H1 (cell line): ENCODE measurements around the gene PTPN18. TPM values are rescaled to one million over a fixed set of nuclear protein-coding genes. Genes with fewer than 3 reads are reported as not detected.

Experiments
- CTCF ChIA-PET: fragments of 300-600 bp; sonication (Branson Sonifier 250); formaldehyde crosslinking; loops from one replicate; lab custom pipeline; 2021; ENCODE audit not compliant: partially characterized antibody; lab: Charles Lee
- POLR2A ChIA-PET: fragments of 300-600 bp; sonication (Branson Sonifier 250); formaldehyde crosslinking; loops from one replicate; lab custom pipeline; 2021; ENCODE audit warnings: inconsistent platforms; ENCODE audit not compliant: partially characterized antibody; lab: Charles Lee
- DNase-seq, 2 experiments: peaks; one replicate each; pipeline versions ENCODE4 v3.0.0 to v3.0.0-alpha.2; 2010 to 2022; ENCODE audit warnings: low spot score in 2 of 2, low read depth in 1 of 2, mixed read lengths in 1 of 2
- FAIRE-seq: peaks from 2 replicates; lab custom pipeline; 2011; peaks lifted over from hg19 to GRCh38; lab: Jason Lieb, UNC
- H2AFZ ChIP-seq: 2 replicates; pipeline ENCODE4 v1.8.1; 2012; ENCODE audit warnings: low read length, inconsistent platforms
- H2AK5ac ChIP-seq: 2 replicates; pipeline ENCODE4 v1.6.1; 2013; ENCODE audit warnings: low read depth, low read length
- H2BK120ac ChIP-seq: replicated peaks from 2 replicates; pipeline ENCODE3; 2013; ENCODE audit warnings: low read depth, low read length, inconsistent platforms
- H2BK12ac ChIP-seq: 2 replicates; pipeline ENCODE4 v1.6.1; 2013; ENCODE audit warnings: low read depth, low read length
- H2BK15ac ChIP-seq: 2 replicates; pipeline ENCODE4 v1.6.1; 2013; ENCODE audit warnings: low read length
- H2BK20ac ChIP-seq: 2 replicates; pipeline ENCODE4 v1.6.1; 2013; ENCODE audit warnings: low read length
- H2BK5ac ChIP-seq: 2 replicates; pipeline ENCODE4 v1.6.1; 2013; ENCODE audit warnings: low read depth, low read length
- H3K14ac ChIP-seq: 2 replicates; pipeline ENCODE4 v1.6.1; 2013; ENCODE audit warnings: inconsistent platforms; ENCODE audit not compliant: insufficient read length
- H3K18ac ChIP-seq: 2 replicates; pipeline ENCODE4 v1.6.1; 2013; ENCODE audit warnings: low read length; ENCODE audit errors: extremely low read depth
- H3K23ac ChIP-seq: 2 replicates; pipeline ENCODE4 v1.6.1; 2013; ENCODE audit warnings: inconsistent platforms; ENCODE audit not compliant: insufficient read length
- H3K23me2 ChIP-seq: 2 replicates; pipeline ENCODE4 v1.6.1; 2013; ENCODE audit warnings: low read depth, low read length
- H3K27ac ChIP-seq: 2 replicates; pipeline ENCODE4 v1.6.1; 2011; ENCODE audit warnings: low read depth, low read length, inconsistent platforms
- H3K27me3 ChIP-seq, 4 experiments: replicated peaks in 1 of 4; 1 replicate in 1 of 4; 2 replicates in 3 of 4; pipeline versions ENCODE4 v1.6.1 to v1.8.1; 2011 to 2013; ENCODE audit warnings: low read length in 3 of 4, mild to moderate bottlenecking in 3 of 4, inconsistent platforms in 2 of 4, mixed read lengths in 2 of 4, moderate library complexity in 1 of 4; ENCODE audit not compliant: control insufficient read depth in 3 of 4, insufficient read depth in 3 of 4; ENCODE audit errors: extremely low read depth in 1 of 4
- H3K36me3 ChIP-seq, 4 experiments: 2 replicates each; pipeline versions ENCODE4 v1.6.1 to v1.8.1; 2011 to 2013; ENCODE audit warnings: mild to moderate bottlenecking in 4 of 4, low read length in 3 of 4, moderate library complexity in 2 of 4, control low read depth in 1 of 4, inconsistent platforms in 1 of 4; ENCODE audit not compliant: insufficient read depth in 4 of 4, control insufficient read depth in 2 of 4
- H3K4ac ChIP-seq: replicated peaks from 2 replicates; pipeline ENCODE3; 2013; ENCODE audit warnings: low read length, low read depth, mixed read lengths, inconsistent platforms; ENCODE audit not compliant: insufficient read length
- H3K4me1 ChIP-seq, 4 experiments: replicated peaks in 1 of 4; 1 replicate in 1 of 4; 2 replicates in 3 of 4; pipeline versions ENCODE4 v1.6.1 to v1.8.1; 2011 to 2013; ENCODE audit warnings: low read length in 3 of 4, inconsistent platforms in 2 of 4, mixed read lengths in 1 of 4; ENCODE audit not compliant: insufficient read depth in 4 of 4, control insufficient read depth in 3 of 4
- H3K4me2 ChIP-seq, 2 experiments: 2 replicates each; pipeline versions ENCODE4 v1.6.1 to v1.8.1; 2011 to 2013; ENCODE audit warnings: low read depth in 2 of 2, low read length in 2 of 2, control low read depth in 1 of 2, inconsistent platforms in 1 of 2, mild to moderate bottlenecking in 1 of 2; ENCODE audit not compliant: insufficient read depth in 1 of 2
- H3K4me3 ChIP-seq, 4 experiments: fragments of 200-600, 300-600 bp in 1 of 4; sonication (generic), shearing (Covaris generic), sonication (Bioruptor Twin) in 1 of 4; 2 replicates each; pipeline versions ENCODE4 v1.5.1 to v1.8.1; 2011 to 2016; ENCODE audit warnings: low read length in 4 of 4, low read depth in 3 of 4, control low read depth in 2 of 4, inconsistent platforms in 2 of 4, mild to moderate bottlenecking in 2 of 4, mixed read lengths in 1 of 4, moderate library complexity in 1 of 4; ENCODE audit not compliant: insufficient read depth in 2 of 4; ENCODE audit errors: extremely low read depth in 1 of 4
- H3K56ac ChIP-seq: replicated peaks from 2 replicates; pipeline ENCODE3; 2013; ENCODE audit warnings: low read depth, mild to moderate bottlenecking, mixed read lengths, low read length, inconsistent platforms; ENCODE audit not compliant: insufficient read length
- H3K79me1 ChIP-seq: 2 replicates; pipeline ENCODE4 v1.6.1; 2013; ENCODE audit warnings: low read depth, low read length, control low read depth
- H3K79me2 ChIP-seq, 2 experiments: 2 replicates each; pipeline versions ENCODE4 v1.6.1 to v1.8.1; 2012 to 2013; ENCODE audit warnings: low read length in 2 of 2, mild to moderate bottlenecking in 2 of 2, inconsistent platforms in 1 of 2; ENCODE audit not compliant: insufficient read depth in 2 of 2, control insufficient read depth in 1 of 2
- H3K9ac ChIP-seq, 4 experiments: replicated peaks in 1 of 4; 1 replicate in 1 of 4; 2 replicates in 3 of 4; pipeline versions ENCODE4 v1.6.1 to v1.8.1; 2011 to 2013; ENCODE audit warnings: low read depth in 3 of 4, low read length in 3 of 4, control low read depth in 2 of 4, mild to moderate bottlenecking in 2 of 4, moderate library complexity in 2 of 4, inconsistent platforms in 1 of 4; ENCODE audit errors: extremely low read depth in 1 of 4
- H3K9me3 ChIP-seq, 2 experiments: 2 replicates each; pipeline versions ENCODE4 v1.6.1 to v1.8.1; 2012 to 2013; ENCODE audit warnings: mild to moderate bottlenecking in 2 of 2, moderate library complexity in 2 of 2, control low read depth in 1 of 2, inconsistent platforms in 1 of 2, low read depth in 1 of 2, low read length in 1 of 2, mixed read lengths in 1 of 2; ENCODE audit not compliant: insufficient read depth in 2 of 2
- H4K20me1 ChIP-seq, 2 experiments: replicated peaks in 1 of 2; 2 replicates each; pipeline versions ENCODE3 to v1.8.1; 2011 to 2013; ENCODE audit warnings: inconsistent platforms in 2 of 2, low read length in 2 of 2, mild to moderate bottlenecking in 1 of 2; ENCODE audit not compliant: insufficient read depth in 2 of 2, control insufficient read depth in 1 of 2
- H4K5ac ChIP-seq: 2 replicates; pipeline ENCODE4 v1.6.1; 2013; ENCODE audit warnings: low read length, low read depth, mixed read lengths, inconsistent platforms; ENCODE audit not compliant: insufficient read length
- H4K8ac ChIP-seq: 2 replicates; pipeline ENCODE4 v1.8.0; 2013; ENCODE audit warnings: mild to moderate bottlenecking, moderate library complexity, low read length, inconsistent platforms; ENCODE audit not compliant: insufficient read depth; ENCODE audit errors: extremely low read depth
- H4K91ac ChIP-seq: replicated peaks from 2 replicates; pipeline ENCODE3; 2013; ENCODE audit warnings: low read length, mixed read lengths, inconsistent platforms; ENCODE audit not compliant: insufficient read length
- CHD2 ChIP-seq: IDR thresholded peaks from 2 replicates; pipeline ENCODE4 v1.6.1; 2012; ENCODE audit warnings: low read length, improper control_type of control experiment
- CTBP2 ChIP-seq: IDR thresholded peaks from 2 replicates; pipeline ENCODE4 v1.7.0; 2011; ENCODE audit warnings: borderline replicate concordance, mild to moderate bottlenecking, moderate library complexity, mixed read lengths, low read length; ENCODE audit not compliant: insufficient read depth, insufficient read length
- GABPA ChIP-seq: IDR thresholded peaks from 2 replicates; pipeline ENCODE4 v1.6.1; 2011; ENCODE audit warnings: mild to moderate bottlenecking, low read length, moderate library complexity, borderline replicate concordance; ENCODE audit not compliant: insufficient read depth
- KDM1A ChIP-seq: fragments of 200-600, 300-600 bp; sonication (generic); IDR thresholded peaks from 2 replicates; pipeline ENCODE4 v1.7.1; 2016; ENCODE audit warnings: mild to moderate bottlenecking, low read length, borderline replicate concordance
- NRF1 ChIP-seq: IDR thresholded peaks from 2 replicates; pipeline ENCODE4 v1.6.1; 2011; ENCODE audit warnings: mild to moderate bottlenecking, low read depth, low read length, improper control_type of control experiment
- POLR2A ChIP-seq, 2 experiments: IDR thresholded peaks; 1 replicate in 1 of 2; 2 replicates in 1 of 2; pipeline ENCODE4 v1.6.1; 2011; ENCODE audit warnings: low read depth in 2 of 2, low read length in 2 of 2, mild to moderate bottlenecking in 2 of 2; ENCODE audit errors: control extremely low read depth in 1 of 2
- RBBP5 ChIP-seq: IDR thresholded peaks from 2 replicates; pipeline ENCODE4 v1.7.1; 2012; ENCODE audit warnings: low read depth, mild to moderate bottlenecking, inconsistent platforms, low read length, moderate library complexity, borderline replicate concordance
- SIX5 ChIP-seq: IDR thresholded peaks from 2 replicates; pipeline ENCODE4 v1.6.1; 2011; ENCODE audit warnings: mild to moderate bottlenecking, low read depth, low read length
- SP1 ChIP-seq: IDR thresholded peaks from 2 replicates; pipeline ENCODE4 v1.6.1; 2011; ENCODE audit warnings: low read depth, low read length
- TAF1 ChIP-seq: IDR thresholded peaks from 2 replicates; pipeline ENCODE4 v1.6.1; 2011; ENCODE audit warnings: mild to moderate bottlenecking, low read depth, low read length
- TAF7 ChIP-seq: optimal IDR thresholded peaks from 2 replicates; pipeline ENCODE3; 2011; ENCODE audit warnings: low read depth, mild to moderate bottlenecking, inconsistent platforms, low read length, moderate library complexity, borderline replicate concordance
- TBP ChIP-seq: IDR thresholded peaks from 2 replicates; pipeline ENCODE4 v1.6.1; 2011; ENCODE audit warnings: low read depth, low read length, improper control_type of control experiment
- TEAD4 ChIP-seq: IDR thresholded peaks from 2 replicates; pipeline ENCODE4 v1.6.1; 2012; ENCODE audit warnings: low read depth, low read length, inconsistent platforms, mixed read lengths
- WGBS, 2 experiments: shearing (Covaris generic) in 1 of 2; methylation state at CpG; one replicate each; pipeline versions ENCODE4 v1.1.6 to v1.1.7; 2013 to 2015; ENCODE audit warnings: low lambda C conversion rate in 2 of 2, mixed read lengths in 2 of 2, inconsistent platforms in 1 of 2, low coverage in 1 of 2, missing lambda C conversion rate in 1 of 2; ENCODE audit not compliant: insufficient replicate concordance in 2 of 2, insufficient coverage in 1 of 2, insufficient read length in 1 of 2; ENCODE audit errors: extremely low coverage in 1 of 2, missing lambda C conversion rate in 1 of 2; 5-methylcytosine and 5-hydroxymethylcytosine counted together
- polyA plus RNA-seq, 7 experiments: library from polyadenylated mRNA; depleted of rRNA in 3 of 7; stranded (reverse) in 5 of 7; unstranded in 2 of 7; fragments of >200 nt in 5 of 7; fragments of 200-250 nt in 2 of 7; gene quantifications; 1 replicate in 5 of 7; 2 replicates in 1 of 7; 4 replicates in 1 of 7; pipeline versions ENCODE4 v1.2.1 to v1.2.3, GENCODE V29; 2011 to 2013; ENCODE audit warnings: missing spikeins in 2 of 7, mixed read lengths in 2 of 7
- total RNA-seq: library from RNA; stranded (reverse); fragmentation: NEBNext Ultra II Directional; extraction: Animal tissue kit (Norgen Biotek cat#: 25700); gene quantifications from 2 replicates; pipeline ENCODE4 v1.2.1, GENCODE V29; 2021

The PTPN18 gene
- total and polyA plus RNA-seq, 2 of the 8 experiments (the other 6 are each of a cell fraction or from before 2014, with no cell fraction given) = 13.2 to 14.7 TPM

GRCh38 chr2:130342020-130342532 lies 13.8 kb upstream of the PTPN18 start:
- no peak overlapping the region for H2BK20ac ChIP-seq
- H4K5ac ChIP-seq = peak overlapping the region; percentile 20
- H4K8ac ChIP-seq = peak overlapping the region; percentile 66; the same call in 1 of the 2 replicates
- peak overlapping the region; percentile 77 to 93 (median 84) for H3K4me3 ChIP-seq
- peak; percentile 85 to 88 for DNase-seq
- H3K9me3 ChIP-seq = no peaks in the 10 kb centered on the region
- peak overlapping the region; percentile 91 for H2AFZ ChIP-seq
- peaks cover 1 to 14% of the 10 kb centered on the region in 2 experiments for H4K20me1 ChIP-seq
- peak overlapping the region; percentile 59 for H4K91ac ChIP-seq
- no peaks in the 10 kb centered on the region for H3K23me2 ChIP-seq
- H2BK5ac ChIP-seq = peak overlapping the region; percentile 38; the same call in 1 of the 2 replicates
- peak overlapping the region; percentile 72; the same call in 1 of the 2 replicates for H2BK15ac ChIP-seq
- H3K79me1 ChIP-seq = peaks cover 9% of the 10 kb centered on the region
- peak overlapping the region; percentile 65 for H3K56ac ChIP-seq
- H3K27ac ChIP-seq = peak overlapping the region; percentile 84
- peak overlapping the region; percentile 62 to 89 for H3K4me2 ChIP-seq
- peak; percentile 50 for FAIRE-seq
- H3K36me3 ChIP-seq = peaks cover 13 to 29% (median 27%) of the 10 kb centered on the region in 4 experiments
- peak overlapping the region; percentile 84 for H3K18ac ChIP-seq
- no peaks in the 10 kb centered on the region for H3K27me3 ChIP-seq
- H2BK12ac ChIP-seq = no peak overlapping the region
- no peak overlapping the region for H3K4ac ChIP-seq
- peaks cover 0 to 15% of the 10 kb centered on the region in 2 experiments; a peak in 2 of 4 replicates for H3K79me2 ChIP-seq
- H3K23ac ChIP-seq = no peak overlapping the region
- no peak overlapping the region for H3K14ac ChIP-seq
- H2AK5ac ChIP-seq = no peak overlapping the region
- no peak overlapping the region for H2BK120ac ChIP-seq
- ChIA-PET CTCF (interaction anchor here (0.6 to 3.4 kb wide), 6 partner anchors 9 to 46 kb away, joined by 3 to 28 read pairs (median 8); no protein-coding TSS in a partner anchor), POLR2A (interaction anchor here (0.8 to 4.2 kb wide), 10 partner anchors 9 to 614 kb away, joined by 3 to 72 read pairs (median 7); partner anchors contain the start of genes PTPN18 and SMPD4)
- H3K9ac ChIP-seq = peak overlapping the region; percentile 77 to 94 (median 81)
- H3K4me1 ChIP-seq = peaks cover 0 to 5% (median 4%) of the 10 kb centered on the region in 4 experiments; a peak in 4 of 7 replicates
- 1% methylated on average over 24 of the region's 24 CpGs; no CpG with 5 or more reads in 1 of the 2 experiments for WGBS, 2 experiments
- 0 out of 2 replicates have a peak, but pooled peaks have one; percentile 5 for TF ChIP-seq CHD2
- TF ChIP-seq TBP = peak; percentile 77
- peak; percentile 57 for TF ChIP-seq TAF7
- no peak for TF ChIP-seq GABPA
- 0 out of 2 replicates have a peak, but pooled peaks have one; percentile 61 for TF ChIP-seq RBBP5
- peak; percentile 69 to 70 for TF ChIP-seq POLR2A (IDR thresholded peaks at IDR 0.05; ENCODE audit: control extremely low read depth in 1 of 2, low read depth in 2 of 2, low read length in 2 of 2)
- TF ChIP-seq SIX5 = no peak
- no peak for TF ChIP-seq NRF1
- no peak for TF ChIP-seq TEAD4
- TF ChIP-seq TAF1 = peak; percentile 77
- TF ChIP-seq SP1 = peak; percentile 66; the same call in 1 of the 2 replicates
- TF ChIP-seq KDM1A = no peak
- no peak for TF ChIP-seq CTBP2
